AG04450 (cell line): ENCODE measurements around the gene CCDC74A. TPM values are rescaled to one million over a fixed set of nuclear protein-coding genes. Genes with fewer than 3 reads are reported as not detected.
A peak's percentile ranks its signal among the peaks of the same experiment; 100 is the strongest.
"Not testable (repeated sequence)": the region's sequence is repeated elsewhere in the genome, so short reads cannot be mapped to it uniquely, and the experiment has no call there.

Source experiments
- CTCF ChIA-PET: fragments of 300-600, 350-600 bp; formaldehyde crosslinking; extraction: SDS; loops from one replicate; lab custom pipeline; 2022; ENCODE audit warnings: antibody characterized with exemption, inconsistent platforms; lab: Charles Lee
- POLR2A ChIA-PET: fragments of 350-600 bp; formaldehyde crosslinking; extraction: SDS; loops from one replicate; lab custom pipeline; 2021; ENCODE audit warnings: antibody characterized with exemption, inconsistent platforms; lab: Yijun Ruan, JAX
- DNase-seq: peaks from one replicate; pipeline ENCODE4 v3.0.0-alpha.2; 2011; ENCODE audit warnings: low read depth, low spot score
- H3K27ac ChIP-seq: one replicate; pipeline ENCODE4 v1.5.1; 2012; ENCODE audit warnings: low read depth, low read length, control low read depth
- H3K27me3 ChIP-seq: one replicate; pipeline ENCODE4 v1.6.0; 2012; ENCODE audit warnings: low read length; ENCODE audit not compliant: control insufficient read depth, insufficient read depth
- H3K4me3 ChIP-seq: 2 replicates; pipeline ENCODE4 v1.5.1; 2011; ENCODE audit warnings: mild to moderate bottlenecking, low read depth, low read length, control low read depth
- H3K9me3 ChIP-seq: 2 replicates; pipeline ENCODE4 v1.5.1; 2012; ENCODE audit warnings: low read length; ENCODE audit not compliant: control insufficient read depth, insufficient read depth
- polyA minus RNA-seq: library from RNA; depleted of rRNA, polyadenylated mRNA; stranded (reverse); fragments of >200 nt; gene quantifications from 2 replicates; pipeline ENCODE4 v1.2.3, GENCODE V29; 2011; rRNA and poly(A)+ RNA removed
- polyA plus RNA-seq: library from polyadenylated mRNA; depleted of rRNA; stranded (reverse); fragments of >200 nt; gene quantifications from 2 replicates; pipeline ENCODE4 v1.2.3, GENCODE V29; 2011; rRNA removed

The CCDC74A gene
- polyA plus RNA-seq (4.0 and 5.2 TPM in 2 replicates), polyA minus RNA-seq (1.4 and 1.6 TPM in 2 replicates)

DNA sequence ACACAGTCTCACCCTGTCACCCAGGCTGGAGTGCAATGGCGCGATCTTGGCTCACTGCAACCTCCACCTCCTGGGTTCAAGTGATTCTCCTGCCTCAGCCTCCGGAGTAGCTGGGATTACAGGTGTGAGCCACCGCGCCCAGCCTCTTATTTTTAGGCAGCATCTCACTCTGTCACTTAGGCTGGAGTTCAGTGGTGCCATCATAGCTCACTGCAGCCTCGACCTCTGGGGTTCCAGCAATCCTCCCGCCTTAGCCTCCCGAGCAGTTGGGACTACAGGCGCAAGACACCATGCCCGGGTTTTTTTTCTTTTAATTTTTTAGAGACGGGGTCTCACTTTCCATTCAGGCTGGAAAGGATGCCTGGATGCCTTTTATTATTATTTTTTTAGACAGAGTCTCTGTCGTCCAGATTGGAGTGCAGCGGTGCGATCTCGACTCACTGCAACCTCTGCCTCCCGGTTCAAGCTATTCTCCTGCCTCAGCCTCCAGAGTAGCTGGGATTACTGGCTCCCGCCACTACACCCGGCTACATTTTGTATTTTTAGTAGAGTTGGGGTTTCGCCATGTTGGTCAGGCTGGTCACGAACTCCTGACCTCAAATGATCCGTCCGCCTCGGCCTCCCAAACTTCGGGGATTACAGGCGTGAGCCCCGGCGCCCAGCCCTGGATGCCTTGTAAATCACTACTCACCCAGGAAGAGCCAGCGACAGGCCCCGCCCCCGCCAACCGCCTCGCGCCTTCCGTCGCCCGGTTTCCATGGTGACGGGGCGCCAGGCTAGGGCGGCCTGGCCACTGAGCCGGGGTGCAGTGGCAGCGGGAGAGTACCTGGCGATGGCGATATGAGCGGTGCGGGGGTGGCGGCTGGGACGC, at the start of gene CCDC74A:
TSS of gene CCDC74A (plus strand) at position 758 of the 871 bp plus-strand sequence. CDS start at position 841, 83 bp downstream.
- POLR2A ChIA-PET, H3K27me3 ChIP-seq, H3K9me3 ChIP-seq, H3K27ac ChIP-seq, DNase-seq: not testable (repeated sequence)
- CTCF ChIA-PET: interaction anchor here (0.7 to 1.3 kb wide), 3 partner anchors 35 to 275 kb away, joined by 3 to 6 read pairs (median 3); partner anchors contain the start of gene MZT2A
- peak within 1 kb of the TSS; percentile 42 for H3K4me3 ChIP-seq

DNA sequence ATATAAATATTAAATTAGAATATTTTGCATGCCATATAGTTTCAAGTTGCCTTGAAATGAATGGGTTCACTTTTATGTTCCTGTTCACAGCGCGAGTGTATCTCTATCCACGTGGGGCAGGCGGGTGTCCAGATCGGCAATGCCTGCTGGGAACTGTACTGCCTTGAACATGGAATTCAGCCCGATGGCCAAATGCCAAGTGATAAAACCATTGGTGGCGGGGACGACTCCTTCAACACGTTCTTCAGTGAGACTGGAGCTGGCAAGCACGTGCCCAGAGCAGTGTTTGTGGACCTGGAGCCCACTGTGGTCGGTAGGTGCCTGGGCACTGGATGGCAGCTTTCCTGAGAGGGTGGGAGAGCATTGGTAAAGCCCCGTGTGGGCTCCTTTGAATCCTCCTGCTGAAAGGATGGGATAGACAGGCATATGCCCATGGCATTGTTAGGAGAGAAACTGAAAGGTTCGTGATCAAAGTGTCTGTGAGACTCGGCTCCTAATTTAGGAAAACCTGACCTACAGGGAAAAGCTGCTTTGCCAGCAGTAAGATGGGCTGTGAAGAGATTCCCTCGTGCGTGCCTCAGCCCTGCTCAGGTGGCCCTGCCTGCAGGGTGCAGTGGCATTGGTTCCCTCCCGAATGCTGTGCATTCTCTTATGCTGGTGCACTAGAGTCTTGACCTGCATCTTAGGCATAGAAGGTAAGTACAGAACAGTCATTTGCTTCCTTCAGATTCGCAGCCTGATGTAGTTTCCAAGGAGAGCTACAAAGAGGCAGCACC, 49.4 kb upstream of the CCDC74A start:
- not testable (repeated sequence) for H3K4me3 ChIP-seq

DNA sequence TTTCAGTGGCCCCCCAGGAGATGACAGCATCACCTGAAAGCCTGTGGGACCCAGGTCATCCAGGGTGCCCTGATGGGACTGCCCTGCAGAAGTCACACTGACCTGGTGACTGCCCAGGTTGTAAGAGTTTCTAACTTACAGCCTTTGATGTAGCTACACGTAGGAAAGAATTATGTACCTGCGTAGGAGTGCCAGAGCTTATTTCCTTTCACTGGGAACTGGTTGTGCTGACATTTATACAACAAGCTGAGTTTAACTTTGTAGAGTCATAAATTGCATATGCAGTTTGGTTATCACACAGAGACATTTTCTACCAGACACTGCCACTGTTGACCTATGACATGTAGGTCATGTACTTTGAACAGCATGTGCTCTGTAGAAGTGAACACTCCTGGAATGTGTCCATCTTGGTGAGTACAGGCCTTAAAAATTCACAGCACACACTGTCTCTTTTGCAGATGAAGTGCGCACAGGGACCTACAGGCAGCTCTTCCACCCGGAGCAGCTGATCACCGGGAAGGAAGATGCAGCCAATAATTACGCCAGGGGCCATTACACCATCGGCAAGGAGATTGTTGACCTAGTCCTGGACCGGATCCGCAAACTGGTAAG, 48.7 kb upstream of the CCDC74A start:
- H3K4me3 ChIP-seq, CTCF ChIA-PET, H3K27ac ChIP-seq, H3K9me3 ChIP-seq, DNase-seq, H3K27me3 ChIP-seq, POLR2A ChIA-PET: not testable (repeated sequence)

More for the DNA sequence above, 49.4 kb upstream of the CCDC74A start:
- H3K27me3 ChIP-seq, DNase-seq, H3K27ac ChIP-seq, H3K9me3 ChIP-seq, POLR2A ChIA-PET, CTCF ChIA-PET: not testable (repeated sequence)

DNA sequence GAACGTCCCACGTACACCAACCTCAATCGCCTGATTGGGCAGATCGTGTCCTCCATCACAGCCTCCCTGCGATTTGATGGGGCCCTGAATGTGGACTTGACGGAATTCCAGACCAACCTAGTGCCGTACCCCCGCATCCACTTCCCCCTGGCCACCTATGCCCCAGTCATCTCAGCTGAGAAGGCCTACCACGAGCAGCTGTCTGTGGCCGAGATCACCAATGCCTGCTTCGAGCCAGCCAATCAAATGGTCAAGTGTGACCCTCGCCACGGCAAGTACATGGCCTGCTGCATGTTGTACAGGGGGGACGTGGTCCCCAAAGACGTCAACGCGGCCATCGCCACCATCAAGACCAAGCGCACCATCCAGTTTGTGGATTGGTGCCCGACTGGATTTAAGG, 47.3 kb upstream of the CCDC74A start:
- H3K27me3 ChIP-seq, DNase-seq, CTCF ChIA-PET, H3K4me3 ChIP-seq, H3K27ac ChIP-seq, POLR2A ChIA-PET, H3K9me3 ChIP-seq: not testable (repeated sequence)

DNA sequence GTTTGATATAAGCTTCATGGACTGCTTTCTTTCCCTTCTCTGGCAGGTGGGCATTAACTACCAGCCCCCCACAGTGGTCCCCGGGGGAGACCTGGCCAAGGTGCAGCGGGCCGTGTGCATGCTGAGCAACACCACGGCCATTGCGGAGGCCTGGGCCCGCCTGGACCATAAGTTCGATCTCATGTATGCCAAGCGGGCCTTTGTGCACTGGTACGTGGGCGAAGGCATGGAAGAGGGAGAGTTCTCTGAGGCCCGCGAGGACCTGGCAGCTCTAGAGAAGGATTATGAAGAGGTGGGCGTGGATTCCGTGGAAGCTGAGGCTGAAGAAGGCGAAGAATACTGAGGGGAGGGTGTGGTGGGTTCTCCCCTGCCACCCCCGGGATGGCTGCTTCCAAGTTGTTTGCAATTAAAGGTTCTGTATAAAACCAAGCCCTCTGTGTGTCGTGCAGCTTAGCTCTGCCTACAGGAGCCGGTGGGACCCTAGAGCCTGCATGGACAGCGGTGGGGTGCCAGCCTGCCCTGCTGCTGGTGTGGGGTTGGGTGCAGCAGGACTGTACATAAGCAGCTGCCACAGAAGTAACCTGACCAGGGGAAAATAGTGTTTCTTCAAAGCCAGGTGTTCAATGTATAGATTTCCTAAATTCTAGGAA, 45.1 kb upstream of the CCDC74A start:
- H3K9me3 ChIP-seq, CTCF ChIA-PET, H3K27me3 ChIP-seq, POLR2A ChIA-PET, H3K4me3 ChIP-seq, DNase-seq, H3K27ac ChIP-seq: not testable (repeated sequence)

DNA sequence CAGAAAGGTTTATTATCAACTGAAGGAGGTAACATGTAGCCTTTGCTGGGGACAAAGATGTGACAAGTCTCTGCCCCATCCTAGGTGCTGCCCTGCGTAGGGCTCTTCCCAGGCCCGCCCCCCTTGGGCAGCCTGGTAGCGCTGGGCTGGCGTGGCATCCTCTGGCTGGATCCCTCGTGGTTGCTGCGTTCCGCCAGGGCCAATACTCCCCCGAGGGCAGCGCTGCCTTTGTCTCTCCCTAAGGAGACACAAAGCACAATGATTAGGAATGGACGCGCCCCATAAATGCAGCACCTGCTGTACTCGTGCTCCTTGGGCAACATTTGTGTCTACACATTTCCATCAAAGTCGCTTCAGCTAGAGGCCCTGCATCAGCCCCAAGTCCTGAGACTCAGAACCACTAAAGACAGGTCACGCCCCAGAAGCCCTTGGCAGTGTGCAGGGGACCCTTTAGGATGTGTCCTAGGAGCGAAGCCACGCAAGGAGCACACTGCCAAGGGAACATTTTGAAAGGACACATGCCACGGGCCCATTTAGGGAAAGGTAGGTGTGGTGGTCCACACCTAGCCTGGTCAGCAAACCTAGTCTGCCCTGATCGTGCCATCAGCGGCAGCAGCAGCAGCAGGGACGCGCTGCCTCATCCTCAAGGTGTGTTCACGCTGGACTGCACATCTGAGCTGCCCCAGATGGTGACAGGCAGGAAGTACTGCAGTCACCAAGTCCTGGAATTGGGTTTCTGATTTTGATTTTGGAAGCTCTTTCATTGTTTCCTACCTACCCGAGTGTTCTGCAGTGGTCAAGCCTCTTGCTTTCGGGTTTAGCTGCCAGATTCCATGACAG, 43.5 kb upstream of the CCDC74A start:
- not testable (repeated sequence) for DNase-seq, H3K4me3 ChIP-seq, H3K27ac ChIP-seq, H3K9me3 ChIP-seq, H3K27me3 ChIP-seq
- CTCF ChIA-PET: interaction anchor here (1.3 kb wide), 1 partner anchor 8 kb away, joined by 3 read pairs; the partner anchor contains the start of gene MZT2A
- POLR2A ChIA-PET: interaction anchor here (0.8 kb wide), 1 partner anchor 109 kb away, joined by 3 read pairs; no protein-coding TSS in a partner anchor

DNA sequence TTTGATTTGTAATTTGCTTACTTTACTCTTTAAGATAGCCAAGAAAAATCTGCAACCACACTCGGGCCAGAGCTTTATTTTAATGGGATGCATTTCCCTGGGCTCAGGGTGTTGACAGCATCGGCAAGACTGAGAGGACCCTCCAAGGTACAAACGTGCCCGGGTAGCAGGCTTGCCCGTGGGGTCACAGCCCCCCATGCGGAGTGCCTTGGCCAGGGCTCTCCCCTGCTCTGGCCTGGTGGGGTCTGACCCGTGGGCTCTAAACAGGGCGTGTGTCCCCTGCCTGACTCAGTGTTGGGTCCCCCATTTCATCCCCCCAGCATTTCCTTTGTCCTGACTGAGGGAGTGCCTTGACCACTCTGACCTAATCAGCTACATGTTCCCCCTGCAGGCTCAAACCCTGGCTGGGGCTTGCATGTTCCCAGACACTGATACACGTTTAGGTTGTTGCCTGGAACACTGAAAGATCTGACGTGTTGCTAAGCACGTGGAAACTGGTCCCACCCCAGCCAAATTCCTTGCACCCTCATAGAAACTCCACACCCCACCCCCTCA, 42.7 kb upstream of the CCDC74A start:
- H3K27me3 ChIP-seq, H3K27ac ChIP-seq, H3K9me3 ChIP-seq: not testable (repeated sequence)

DNA sequence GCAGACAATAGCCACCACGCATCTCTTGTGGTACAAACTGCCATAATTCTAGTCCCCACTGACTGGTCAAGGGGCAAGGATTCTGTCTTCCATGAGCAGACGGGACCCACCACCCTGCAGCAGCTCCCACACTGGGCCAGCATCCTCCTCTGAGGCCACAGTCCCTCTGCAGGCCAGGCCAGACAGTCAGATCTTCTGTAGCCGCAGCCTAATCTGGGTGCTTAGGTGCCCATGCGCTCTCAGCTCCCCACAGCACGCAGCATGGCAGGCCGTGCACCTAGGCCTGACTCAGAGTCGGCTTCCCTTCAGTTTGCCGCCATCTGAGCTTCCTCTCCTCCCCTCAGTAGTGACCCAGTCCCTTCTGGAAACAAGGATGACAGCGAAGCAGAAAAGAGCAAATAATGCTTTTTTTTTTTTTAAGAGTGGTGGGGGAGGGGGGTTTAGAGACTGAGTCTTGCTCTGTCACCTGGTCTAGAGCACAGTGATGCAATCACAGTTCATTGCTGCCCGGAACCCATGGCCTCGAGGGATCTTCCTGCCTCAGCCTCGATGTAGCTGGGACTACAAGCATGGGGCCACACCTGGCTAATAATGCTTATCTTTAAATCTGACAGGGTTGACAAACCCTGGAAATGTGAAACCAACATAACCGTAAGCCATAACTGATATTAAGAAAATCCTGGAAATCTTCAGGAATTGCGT, 41.3 kb upstream of the CCDC74A start:
- not testable (repeated sequence) for H3K27me3 ChIP-seq

More for the DNA sequence above, 42.7 kb upstream of the CCDC74A start:
- H3K4me3 ChIP-seq, CTCF ChIA-PET, DNase-seq, POLR2A ChIA-PET: not testable (repeated sequence)

More for the DNA sequence above, 41.3 kb upstream of the CCDC74A start:
- H3K27ac ChIP-seq, CTCF ChIA-PET, DNase-seq, H3K9me3 ChIP-seq, H3K4me3 ChIP-seq: not testable (repeated sequence)
- POLR2A ChIA-PET: interaction anchor here (0.9 kb wide), 1 partner anchor 1298 kb away, joined by 3 read pairs; no protein-coding TSS in a partner anchor
